Activated B cell treated with CpG ODN at 0.5 μM for 24 hours (primary cell): ENCODE data around the gene LMO7. TPM values are rescaled to one million over a fixed set of nuclear protein-coding genes. Genes with fewer than 3 reads are reported as not detected.

ENCODE experiments used
- ATAC-seq: fragments of 200-7000 bp; cut with Tn5 transposase; one replicate; pipeline ENCODE4 v1.10.0; 2021; ENCODE audit warnings: low read depth, mild to moderate bottlenecking, moderate library complexity
- CTCF ChIA-PET: fragments of 350-600 bp; sonication (Branson Sonifier 250); formaldehyde crosslinking; loops from one replicate; lab custom pipeline; 2021; ENCODE audit warnings: antibody characterized with exemption; lab: Charles Lee
- POLR2A ChIA-PET: fragments of 350-600 bp; sonication (Branson Sonifier 250); formaldehyde crosslinking; loops from one replicate; lab custom pipeline; 2021; ENCODE audit warnings: antibody characterized with exemption; lab: Charles Lee
- DNase-seq: peaks from one replicate; pipeline ENCODE4 v3.0.0; 2022
- H3K27ac Mint-ChIP-seq: one replicate; pipeline ENCODE4 v1.8.0; 2020; ENCODE audit warnings: mixed read lengths
- H3K27me3 Mint-ChIP-seq: one replicate; pipeline ENCODE4 v1.8.0; 2021; ENCODE audit warnings: mixed read lengths
- H3K36me3 Mint-ChIP-seq: one replicate; pipeline ENCODE4 v1.8.0; 2021; ENCODE audit warnings: low read depth, mixed read lengths
- H3K4me1 Mint-ChIP-seq: one replicate; pipeline ENCODE4 v1.8.0; 2021; ENCODE audit warnings: mixed read lengths
- H3K4me3 Mint-ChIP-seq: one replicate; pipeline ENCODE4 v1.8.0; 2020; ENCODE audit warnings: mild to moderate bottlenecking, mixed read lengths
- H3K9me3 Mint-ChIP-seq: one replicate; pipeline ENCODE4 v1.8.0; 2020; ENCODE audit warnings: mixed read lengths
- CTCF ChIP-seq: fragments of 200-600 bp; IDR thresholded peaks from one replicate; pipeline ENCODE4 v1.8.0; 2022; ENCODE audit warnings: antibody characterized with exemption, mild to moderate bottlenecking
- intact Hi-C: fragments of 100-400 bp; cut with micrococcal nuclease; formaldehyde crosslinking; loops from one replicate; pipeline ENCODE4 v1.15.1; 2024
- total RNA-seq: library from RNA; stranded (reverse); gene quantifications from 2 replicates; pipeline ENCODE4 v1.2.3, GENCODE V29; 2022

LMO7 gene
- total RNA-seq, 1 donor from 2014 or later = 19.5 TPM

- ChIA-PET POLR2A (interaction anchor here (0.6 kb wide), 1 partner anchor 9 kb away, joined by 9 read pairs; no protein-coding TSS in a partner anchor), CTCF (no interaction called here)
- H3K9me3 Mint-ChIP-seq = peaks cover 3% of the 10 kb centered on the region
- H3K36me3 Mint-ChIP-seq = peaks cover 2% of the 10 kb centered on the region
- no peaks in the 10 kb centered on the region for H3K27me3 Mint-ChIP-seq
- H3K27ac Mint-ChIP-seq = no peak overlapping the region
- peaks cover 27% of the 10 kb centered on the region for H3K4me1 Mint-ChIP-seq
- intact Hi-C loops = no loop called here
- DNase-seq = no peak
- no peak overlapping the region for H3K4me3 Mint-ChIP-seq
- no peak for TF ChIP-seq CTCF
- no peak for ATAC-seq
These were observed 123.4 kb downstream of the LMO7 start for GRCh38 chr13:75759531-75759930.

- peak overlapping the region; percentile 9 for H3K27ac Mint-ChIP-seq
- ChIA-PET POLR2A (interaction anchor here (0.6 kb wide), 1 partner anchor 10 kb away, joined by 9 read pairs; no protein-coding TSS in a partner anchor), CTCF (interaction anchor here (2.3 kb wide), 1 partner anchor 64 kb away, joined by 10 read pairs; no protein-coding TSS in a partner anchor)
- DNase-seq (no peak), ATAC-seq (peak; percentile 69)
- H3K36me3 Mint-ChIP-seq = peaks cover under 1% of the 10 kb centered on the region
- peaks cover 27% of the 10 kb centered on the region for H3K4me1 Mint-ChIP-seq
- no peak for TF ChIP-seq CTCF
- H3K9me3 Mint-ChIP-seq = peaks cover under 1% of the 10 kb centered on the region
- intact Hi-C loops = no loop called here
- H3K27me3 Mint-ChIP-seq = no peaks in the 10 kb centered on the region
- H3K4me3 Mint-ChIP-seq = peak overlapping the region; percentile 64
These were observed 124.2 kb downstream of the LMO7 start for GRCh38 chr13:75760131-75761021.

GRCh38 chr13:75761369-75761768 is 125.2 kb downstream of the LMO7 start:
- intact Hi-C loops = no loop called here
- DNase-seq (no peak), ATAC-seq (no peak)
- Mint-ChIP-seq H3K4me1 (peaks cover 27% of the 10 kb centered on the region), H3K36me3 (no peaks in the 10 kb centered on the region), H3K9me3 (no peaks in the 10 kb centered on the region), H3K4me3 (peak overlapping the region; percentile 75), H3K27me3 (no peaks in the 10 kb centered on the region), H3K27ac (peak overlapping the region; percentile 50)
- TF ChIP-seq CTCF = no peak
- ChIA-PET POLR2A (interaction anchor here (1.0 kb wide), 1 partner anchor 223 kb away, joined by 3 read pairs; no protein-coding TSS in a partner anchor), CTCF (interaction anchor here (2.3 kb wide), 1 partner anchor 65 kb away, joined by 10 read pairs; no protein-coding TSS in a partner anchor)

- no peak for TF ChIP-seq CTCF
- ChIA-PET POLR2A (no interaction called here), CTCF (interaction anchor here (2.3 kb wide), 1 partner anchor 66 kb away, joined by 10 read pairs; no protein-coding TSS in a partner anchor)
- intact Hi-C loops = no loop called here
- ATAC-seq (peak; percentile 60), DNase-seq (no peak)
- peak overlapping the region; percentile 57 for H3K27ac Mint-ChIP-seq
- no peaks in the 10 kb centered on the region for H3K27me3 Mint-ChIP-seq
- peaks cover 27% of the 10 kb centered on the region for H3K4me1 Mint-ChIP-seq
- no peaks in the 10 kb centered on the region for H3K9me3 Mint-ChIP-seq
- H3K4me3 Mint-ChIP-seq = peak overlapping the region; percentile 64
- no peaks in the 10 kb centered on the region for H3K36me3 Mint-ChIP-seq
These were observed 126.2 kb downstream of the LMO7 start for GRCh38 chr13:75762076-75762937.
